HepG2 (cell line): Measurements from ENCODE around the gene CEP83. TPM values are rescaled to one million over a fixed set of nuclear protein-coding genes. Genes with fewer than 3 reads are reported as not detected.

Experiments
- ATAC-seq: fragments of 200-7000 bp; cut with Tn5 transposase; 3 replicates; pipeline ENCODE4 v1.9.1; 2020; ENCODE audit warnings: mild to moderate bottlenecking, moderate library complexity
- BruUV-seq: library from RNA; stranded (reverse); fragments of 400-500 nt; replicated peaks from 2 replicates; lab custom pipeline; 2021; lab: Mats Ljungman, UMichigan
- CTCF ChIA-PET: fragments of 300-600 bp; formaldehyde crosslinking; extraction: SDS; loops from one replicate; lab custom pipeline; 2021; ENCODE audit warnings: low total read pairs, inconsistent platforms, low intra/inter-chr PET ratio; lab: Yijun Ruan, JAX
- POLR2A ChIA-PET: fragments of 350-600 bp; sonication (Branson Sonifier 250); formaldehyde crosslinking; loops from one replicate; lab custom pipeline; 2020; ENCODE audit warnings: antibody characterized with exemption, inconsistent platforms; lab: Yijun Ruan, JAX
- DNase-seq: peaks from one replicate; pipeline ENCODE4 v3.0.0-alpha.2; 2015; ENCODE audit warnings: low spot score
- FAIRE-seq: peaks from 3 replicates; lab custom pipeline; 2011; peaks lifted over from hg19 to GRCh38; lab: Jason Lieb, UNC
- H2AFZ ChIP-seq: one replicate; pipeline ENCODE4 v1.6.1; 2011; ENCODE audit warnings: low read length, inconsistent platforms
- H3K27ac ChIP-seq: fragments of 300-600 bp; 3 replicates; pipeline ENCODE4 v1.8.0; 2011; ENCODE audit warnings: mixed run types, mild to moderate bottlenecking, mixed read lengths, low read length, inconsistent platforms; ENCODE audit not compliant: insufficient read depth; ENCODE audit errors: extremely low read length
- H3K27me3 ChIP-seq, 2 experiments: fragments of 200-600 bp in 1 of 2; 2 replicates in 1 of 2; 3 replicates in 1 of 2; pipeline versions ENCODE4 v1.6.0 to v1.8.0; 2011; ENCODE audit warnings: low read length in 2 of 2, mild to moderate bottlenecking in 2 of 2, moderate library complexity in 2 of 2, inconsistent platforms in 1 of 2; ENCODE audit not compliant: insufficient read depth in 2 of 2, control insufficient read depth in 1 of 2
- H3K36me3 ChIP-seq, 2 experiments: fragments of 200-600 bp in 1 of 2; replicated peaks in 1 of 2; 2 replicates in 1 of 2; 3 replicates in 1 of 2; pipeline versions ENCODE4 v1.5.1 to v1.8.0; 2011; ENCODE audit warnings: low read length in 2 of 2, inconsistent platforms in 1 of 2; ENCODE audit not compliant: insufficient read depth in 2 of 2, control insufficient read depth in 1 of 2
- H3K4me1 ChIP-seq: 2 replicates; pipeline ENCODE4 v1.5.1; 2012; ENCODE audit warnings: low read length, inconsistent platforms; ENCODE audit not compliant: insufficient read depth
- H3K4me2 ChIP-seq: 2 replicates; pipeline ENCODE4 v1.6.0; 2011; ENCODE audit warnings: low read depth, low read length, inconsistent platforms
- H3K4me3 ChIP-seq, 3 experiments: fragments of 200-600 bp in 1 of 3; sonication (generic), shearing (Covaris generic) in 1 of 3; replicated peaks in 1 of 3; 2 replicates each; pipeline ENCODE4 v1.5.1; 2011 to 2016; ENCODE audit warnings: low read length in 3 of 3, inconsistent platforms in 2 of 3, low read depth in 2 of 3, mild to moderate bottlenecking in 2 of 3, control low read depth in 1 of 3, mixed read lengths in 1 of 3; ENCODE audit not compliant: insufficient read depth in 1 of 3
- H3K79me2 ChIP-seq: one replicate; pipeline ENCODE4 v1.6.1; 2011; ENCODE audit warnings: low read length, inconsistent platforms; ENCODE audit not compliant: insufficient read depth
- H3K9ac ChIP-seq: 2 replicates; pipeline ENCODE4 v1.6.0; 2011; ENCODE audit warnings: mild to moderate bottlenecking, low read depth, low read length, inconsistent platforms; ENCODE audit not compliant: insufficient read depth
- H3K9me3 ChIP-seq: 2 replicates; pipeline ENCODE4 v1.5.1; 2012; ENCODE audit warnings: mild to moderate bottlenecking, low read length
- H4K20me1 ChIP-seq: 2 replicates; pipeline ENCODE4 v1.6.0; 2011; ENCODE audit warnings: inconsistent platforms, mild to moderate bottlenecking, low read length, moderate library complexity; ENCODE audit not compliant: insufficient read depth
- FOXO4 ChIP-seq: sonication (generic); formaldehyde crosslinking; conservative IDR thresholded peaks from 2 replicates; pipeline ENCODE4 v1.8.1; 2023; ENCODE audit warnings: missing genetic modification reagents
- NFE2L2 ChIP-seq: fragments of 150-350 bp; IDR thresholded peaks from 2 replicates; pipeline ENCODE4 v1.6.1; 2014; ENCODE audit warnings: low read length
- NONO ChIP-seq, 2 experiments: fragments of 450-650 bp in 1 of 2; sonication (generic) in 1 of 2; formaldehyde crosslinking in 1 of 2; IDR thresholded peaks in 1 of 2; conservative IDR thresholded peaks in 1 of 2; 2 replicates each; pipeline versions ENCODE4 v1.6.1 to v1.8.0; 2017 to 2022; ENCODE audit warnings: mild to moderate bottlenecking in 1 of 2, missing genetic modification reagents in 1 of 2, moderate library complexity in 1 of 2
- ZBTB8A ChIP-seq: sonication (generic); formaldehyde crosslinking; IDR thresholded peaks from 2 replicates; pipeline ENCODE4 v1.4.0; 2020; ENCODE audit warnings: mild to moderate bottlenecking, low read depth, missing genetic modification reagents, borderline replicate concordance
- ZNF329 ChIP-seq: sonication (generic); formaldehyde crosslinking; IDR thresholded peaks from 2 replicates; pipeline ENCODE4 v1.9.0; 2021; ENCODE audit warnings: low read depth, mild to moderate bottlenecking, missing genetic modification reagents
- ZSCAN21 ChIP-seq: sonication (generic); formaldehyde crosslinking; IDR thresholded peaks from 2 replicates; pipeline ENCODE4 v1.8.0; 2022; ENCODE audit warnings: mild to moderate bottlenecking, missing genetic modification reagents, moderate library complexity, borderline replicate concordance
- WGBS: methylation state at CpG from one replicate; pipeline ENCODE4 v1.1.6; 2017; ENCODE audit warnings: low lambda C conversion rate; 5-methylcytosine and 5-hydroxymethylcytosine counted together
- in situ Hi-C: cut with HindIII; loops from 2 replicates; pipeline ENCODE4 v1.10.0; 2017; ENCODE audit warnings: low pct_unique_long_range_greater_than_20kb; ENCODE audit not compliant: extremely low pct_ligation_motif_present
- intact Hi-C: fragments of 100-400 bp; cut with micrococcal nuclease; formaldehyde crosslinking; loops from one replicate; pipeline ENCODE4 v1.10.0; 2022; ENCODE audit not compliant: unreplicated experiment
- polyA plus RNA-seq, 8 experiments: library from polyadenylated mRNA; depleted of rRNA in 3 of 8; stranded (reverse) in 7 of 8; unstranded in 1 of 8; fragments of >200 nt; fragmentation: Illumina TruSeq in 4 of 8; extraction: Trizol in 4 of 8; gene quantifications; 2 replicates each; pipeline versions ENCODE4 v1.2.1 to v1.2.3, GENCODE V29; 2011 to 2016; ENCODE audit warnings: low read depth in 4 of 8, missing spikeins in 1 of 8, mixed read lengths in 1 of 8; ENCODE audit not compliant: insufficient read depth in 1 of 8
- total RNA-seq, 5 experiments: library from RNA; depleted of rRNA; stranded (reverse); fragments of >200 nt; fragmentation: Illumina TruSeq; extraction: Trizol; gene quantifications; 2 replicates each; pipeline ENCODE4 v1.2.3, GENCODE V29; 2016; ENCODE audit warnings: low read depth in 1 of 5

CEP83 gene
- total and polyA plus RNA-seq, 2 of the 13 experiments (the other 11 are each of a cell fraction or from before 2014, with no cell fraction given), result 6.2 to 19.2 TPM

- DNase-seq, result no peak
- Histone ChIP-seq H3K27me3 (no peaks in the 10 kb centered on the region), H3K79me2 (no peaks in the 10 kb centered on the region), H3K4me3 (no peak overlapping the region), H3K36me3 (peaks cover 6 to 22% of the 10 kb centered on the region in 2 experiments; a peak in 4 of 5 replicates), H3K27ac (no peak overlapping the region), H3K4me1 (no peaks in the 10 kb centered on the region), H3K4me2 (no peak overlapping the region)
- in situ Hi-C loops (no loop called here), intact Hi-C loops (no loop called here)
- CTCF ChIA-PET, result no interaction called here
- BruUV-seq, result no TSS peak
- POLR2A ChIA-PET, result no interaction called here
- WGBS, result 98% methylated on average over 12 of the region's 17 CpGs
- no peak for ATAC-seq
- TF ChIP-seq FOXO4 (CRISPR knock-in tag), result 0 out of 2 replicates have a peak, but pooled peaks have one; percentile 26
- TF ChIP-seq ZSCAN21 (CRISPR knock-in tag), result no peak
- no peak for TF ChIP-seq ZBTB8A (CRISPR knock-in tag)
- TF ChIP-seq, all 625 proteins: peak for 1
- no peak for FAIRE-seq
- Histone ChIP-seq H4K20me1 (no peaks in the 10 kb centered on the region), H2AFZ (no peak overlapping the region), H3K9me3 (no peaks in the 10 kb centered on the region), H3K9ac (no peak overlapping the region)
Measured at GRCh38 chr12:94262228-94263010, 197.2 kb downstream of the CEP83 start.

- no peak for DNase-seq
- ATAC-seq, result no peak
- 98% methylated on average over 3 of the region's 3 CpGs for WGBS
- Histone ChIP-seq H3K9me3 (no peaks in the 10 kb centered on the region), H3K36me3 (peaks cover 6 to 22% of the 10 kb centered on the region in 2 experiments; a peak in 4 of 5 replicates), H3K4me1 (no peaks in the 10 kb centered on the region), H3K9ac (no peak overlapping the region), H2AFZ (no peak overlapping the region), H4K20me1 (no peaks in the 10 kb centered on the region), H3K27ac (no peak overlapping the region), H3K27me3 (no peaks in the 10 kb centered on the region), H3K4me2 (no peak overlapping the region), H3K4me3 (no peak overlapping the region), H3K79me2 (no peaks in the 10 kb centered on the region)
- ChIA-PET CTCF (no interaction called here), POLR2A (no interaction called here)
- no TSS peak for BruUV-seq
- in situ Hi-C loops (no loop called here), intact Hi-C loops (no loop called here)
- TF ChIP-seq NFE2L2 (no peak), ZNF329 (no peak), NONO (IDR thresholded peaks at IDR 0.05) (no peak), NONO (CRISPR knock-in tag; conservative IDR thresholded peaks at IDR 0.05) (no peak)
- FAIRE-seq, result no peak
Measured at GRCh38 chr12:94261786-94262185, 197.9 kb downstream of the CEP83 start.
